ENCODE results near the gene CEP295NL.
"Not testable (repeated sequence)": the region's sequence is repeated elsewhere in the genome, so short reads cannot be mapped to it uniquely, and the experiment has no call there.

CEP295NL gene

GRCh38 chr17:78879635-78880186, 23.3 kb downstream of the CEP295NL start:
- TF ChIP-seq, protein P1, sequence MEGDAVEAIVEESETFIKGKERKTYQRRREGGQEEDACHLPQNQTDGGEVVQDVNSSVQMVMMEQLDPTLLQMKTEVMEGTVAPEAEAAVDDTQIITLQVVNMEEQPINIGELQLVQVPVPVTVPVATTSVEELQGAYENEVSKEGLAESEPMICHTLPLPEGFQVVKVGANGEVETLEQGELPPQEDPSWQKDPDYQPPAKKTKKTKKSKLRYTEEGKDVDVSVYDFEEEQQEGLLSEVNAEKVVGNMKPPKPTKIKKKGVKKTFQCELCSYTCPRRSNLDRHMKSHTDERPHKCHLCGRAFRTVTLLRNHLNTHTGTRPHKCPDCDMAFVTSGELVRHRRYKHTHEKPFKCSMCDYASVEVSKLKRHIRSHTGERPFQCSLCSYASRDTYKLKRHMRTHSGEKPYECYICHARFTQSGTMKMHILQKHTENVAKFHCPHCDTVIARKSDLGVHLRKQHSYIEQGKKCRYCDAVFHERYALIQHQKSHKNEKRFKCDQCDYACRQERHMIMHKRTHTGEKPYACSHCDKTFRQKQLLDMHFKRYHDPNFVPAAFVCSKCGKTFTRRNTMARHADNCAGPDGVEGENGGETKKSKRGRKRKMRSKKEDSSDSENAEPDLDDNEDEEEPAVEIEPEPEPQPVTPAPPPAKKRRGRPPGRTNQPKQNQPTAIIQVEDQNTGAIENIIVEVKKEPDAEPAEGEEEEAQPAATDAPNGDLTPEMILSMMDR (IDR thresholded peaks at IDR 0.05; ENCODE audit: control insufficient read depth, extremely low read depth, insufficient read depth): no peak
- DNase-seq (ENCODE audit: low read depth): no peak
- H3K4me3 ChIP-seq (ENCODE audit: low read depth, low read length): no peak overlapping the region

- H3K4me3 ChIP-seq (ENCODE audit: low read depth, low read length): no peak overlapping the region
Measured at GRCh38 chr17:78878871-78879527, 24.0 kb downstream of the CEP295NL start.

DNA sequence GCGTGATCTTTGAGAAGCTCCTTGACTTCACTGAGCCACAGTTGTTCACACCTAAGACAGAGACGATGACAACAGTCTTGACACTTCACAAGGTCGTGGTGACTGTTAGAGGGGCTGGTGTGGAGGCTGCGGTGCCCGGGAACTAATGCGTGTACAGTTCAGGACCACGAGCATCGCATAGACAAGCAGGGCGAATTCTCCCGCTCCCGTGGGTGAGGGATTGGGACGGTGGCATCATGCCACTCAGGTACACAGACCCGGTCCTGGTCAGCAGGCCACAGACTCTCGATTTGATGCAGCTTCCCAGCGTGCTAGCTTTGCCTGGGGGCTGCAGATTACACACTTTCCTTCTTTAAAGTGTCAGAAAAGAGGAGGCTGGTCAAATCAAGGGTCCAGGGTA, 24.7 kb downstream of the CEP295NL start:
- H3K4me3 ChIP-seq (ENCODE audit: low read depth, low read length): no peak overlapping the region
- TF ChIP-seq, protein P1 (IDR thresholded peaks at IDR 0.05; ENCODE audit: control insufficient read depth, extremely low read depth, insufficient read depth): no peak
- DNase-seq (ENCODE audit: low read depth): no peak

More at GRCh38 chr17:78878871-78879527, 24.0 kb downstream of the CEP295NL start:
- TF ChIP-seq, protein P1 (IDR thresholded peaks at IDR 0.05; ENCODE audit: control insufficient read depth, extremely low read depth, insufficient read depth): no peak
- DNase-seq (ENCODE audit: low read depth): no peak

GRCh38 chr17:78876954-78877517, 26.0 kb downstream of the CEP295NL start:
- peak; percentile 50 for DNase-seq (ENCODE audit: low read depth)
- H3K4me3 ChIP-seq (ENCODE audit: low read depth, low read length): not testable (repeated sequence)

GRCh38 chr17:78876094-78876597, 26.9 kb downstream of the CEP295NL start:
- TF ChIP-seq, protein P1 (IDR thresholded peaks at IDR 0.05; ENCODE audit: control insufficient read depth, extremely low read depth, insufficient read depth): no peak
- no peak for DNase-seq (ENCODE audit: low read depth)
- H3K4me3 ChIP-seq (ENCODE audit: low read depth, low read length): no peak overlapping the region

- DNase-seq (ENCODE audit: low read depth): no peak
Measured at GRCh38 chr17:78875363-78876093, 27.5 kb downstream of the CEP295NL start.

More at GRCh38 chr17:78875363-78876093, 27.5 kb downstream of the CEP295NL start:
- TF ChIP-seq, protein P1 (IDR thresholded peaks at IDR 0.05; ENCODE audit: control insufficient read depth, extremely low read depth, insufficient read depth): no peak
- no peak overlapping the region for H3K4me3 ChIP-seq (ENCODE audit: low read depth, low read length)
